Trophoblast cell (in vitro differentiated cells and primary cell): Measurements from ENCODE around the gene CLCN7.
A peak's percentile ranks its signal among the peaks of the same experiment; 100 is the strongest.

Experiments used
- DNase-seq, 2 donors: peaks; one replicate each; pipeline ENCODE4 v3.0.0-alpha.2; 2016
- H2AFZ ChIP-seq: 2 replicates; pipeline ENCODE4 v1.6.1; 2013; ENCODE audit warnings: low read length, moderate library complexity, mild to moderate bottlenecking; ENCODE audit not compliant: insufficient read depth, poor library complexity
- H2AK5ac ChIP-seq: 2 replicates; pipeline ENCODE4 v1.6.1; 2013; ENCODE audit warnings: mild to moderate bottlenecking, low read length
- H2BK120ac ChIP-seq: 2 replicates; pipeline ENCODE4 v1.6.1; 2013; ENCODE audit warnings: low read length, mild to moderate bottlenecking, moderate library complexity; ENCODE audit not compliant: insufficient read depth, poor library complexity
- H2BK12ac ChIP-seq: 2 replicates; pipeline ENCODE4 v1.6.1; 2013; ENCODE audit warnings: mild to moderate bottlenecking, low read length, moderate library complexity
- H2BK5ac ChIP-seq: 2 replicates; pipeline ENCODE4 v1.6.1; 2013; ENCODE audit warnings: low read length, low read depth, moderate library complexity, mild to moderate bottlenecking; ENCODE audit not compliant: poor library complexity
- H3K14ac ChIP-seq: 2 replicates; pipeline ENCODE4 v1.6.1; 2013; ENCODE audit warnings: mild to moderate bottlenecking, low read length
- H3K18ac ChIP-seq: 2 replicates; pipeline ENCODE4 v1.6.1; 2013; ENCODE audit warnings: mild to moderate bottlenecking, low read length
- H3K23ac ChIP-seq: 2 replicates; pipeline ENCODE4 v1.6.1; 2013; ENCODE audit warnings: low read length
- H3K27ac ChIP-seq: 2 replicates; pipeline ENCODE4 v1.5.1; 2013; ENCODE audit warnings: low read depth, mild to moderate bottlenecking, inconsistent platforms, low read length, moderate library complexity
- H3K27me3 ChIP-seq: 2 replicates; pipeline ENCODE4 v1.6.1; 2013; ENCODE audit warnings: inconsistent platforms, mild to moderate bottlenecking, low read length, moderate library complexity; ENCODE audit not compliant: insufficient read depth
- H3K36me3 ChIP-seq, 2 experiments: 1 replicate in 1 of 2; 2 replicates in 1 of 2; pipeline ENCODE4 v1.6.1; 2013; ENCODE audit warnings: low read length in 2 of 2, mild to moderate bottlenecking in 2 of 2, moderate library complexity in 1 of 2; ENCODE audit not compliant: insufficient read depth in 2 of 2, control insufficient read depth in 1 of 2
- H3K4ac ChIP-seq: 2 replicates; pipeline ENCODE4 v1.6.1; 2013; ENCODE audit warnings: low read depth, mild to moderate bottlenecking, low read length, moderate library complexity
- H3K4me1 ChIP-seq, 2 experiments: 1 replicate in 1 of 2; 2 replicates in 1 of 2; pipeline ENCODE4 v1.6.1; 2013; ENCODE audit warnings: low read length in 2 of 2, mild to moderate bottlenecking in 2 of 2, moderate library complexity in 1 of 2; ENCODE audit not compliant: insufficient read depth in 2 of 2, control insufficient read depth in 1 of 2
- H3K4me2 ChIP-seq: 2 replicates; pipeline ENCODE4 v1.6.1; 2013; ENCODE audit warnings: inconsistent platforms, mild to moderate bottlenecking, low read length, moderate library complexity
- H3K4me3 ChIP-seq: 2 replicates; pipeline ENCODE4 v1.5.1; 2013; ENCODE audit warnings: mild to moderate bottlenecking, low read depth, low read length, inconsistent platforms
- H3K79me1 ChIP-seq: one replicate; pipeline ENCODE4 v1.6.1; 2013; ENCODE audit warnings: low read length
- H3K79me2 ChIP-seq: 2 replicates; pipeline ENCODE4 v1.6.1; 2013; ENCODE audit warnings: low read length, mild to moderate bottlenecking; ENCODE audit not compliant: control insufficient read depth, insufficient read depth, poor library complexity
- H3K9ac ChIP-seq: 2 replicates; pipeline ENCODE4 v1.6.1; 2013; ENCODE audit warnings: mild to moderate bottlenecking, low read length
- H3K9me3 ChIP-seq: 2 replicates; pipeline ENCODE4 v1.6.1; 2013; ENCODE audit warnings: low read depth, mild to moderate bottlenecking, control low read depth, inconsistent platforms, low read length; ENCODE audit not compliant: insufficient read depth
- H4K12ac ChIP-seq: 2 replicates; pipeline ENCODE4 v1.6.1; 2013; ENCODE audit warnings: low read depth, mild to moderate bottlenecking, low read length, moderate library complexity
- H4K8ac ChIP-seq: 2 replicates; pipeline ENCODE4 v1.6.1; 2013; ENCODE audit warnings: low read depth, mild to moderate bottlenecking, low read length, moderate library complexity
- H4K91ac ChIP-seq: one replicate; pipeline ENCODE4 v1.6.1; 2013; ENCODE audit warnings: low read depth, mild to moderate bottlenecking, low read length, moderate library complexity
- WGBS: extraction: QIAGEN DNeasy Blood & Tissue Kit; methylation state at CpG from one replicate; pipeline ENCODE4 v1.1.7; 2013; ENCODE audit warnings: missing lambda C conversion rate; ENCODE audit not compliant: insufficient read length, insufficient coverage; ENCODE audit errors: extremely low coverage; 5-methylcytosine and 5-hydroxymethylcytosine counted together

Gene CLCN7

GRCh38 chr16:1496464-1496863, 21.6 kb upstream of the CLCN7 start:
- Histone ChIP-seq H4K8ac (no peak overlapping the region), H3K4me3 (no peak overlapping the region), H3K79me1 (peaks cover 10% of the 10 kb centered on the region), H2BK12ac (no peak overlapping the region), H3K36me3 (peaks cover 63 to 67% of the 10 kb centered on the region in 2 experiments), H2BK120ac (no peak overlapping the region), H2AK5ac (no peak overlapping the region), H4K91ac (no peak overlapping the region), H2BK5ac (no peak overlapping the region), H3K9me3 (peaks cover 3% of the 10 kb centered on the region), H3K9ac (no peak overlapping the region), H3K4ac (no peak overlapping the region), H3K27ac (no peak overlapping the region), H3K4me1 (peaks cover 10 to 13% of the 10 kb centered on the region in 2 experiments), H3K14ac (no peak overlapping the region), H2AFZ (no peak overlapping the region), H3K27me3 (no peaks in the 10 kb centered on the region), H3K79me2 (peaks cover 6% of the 10 kb centered on the region), H3K4me2 (no peak overlapping the region), H3K18ac (no peak overlapping the region), H4K12ac (peak overlapping the region; percentile 32), H3K23ac (no peak overlapping the region)
- no peak for DNase-seq
- no CpG with 5 or more reads among the region's 25 CpGs for WGBS

DNA sequence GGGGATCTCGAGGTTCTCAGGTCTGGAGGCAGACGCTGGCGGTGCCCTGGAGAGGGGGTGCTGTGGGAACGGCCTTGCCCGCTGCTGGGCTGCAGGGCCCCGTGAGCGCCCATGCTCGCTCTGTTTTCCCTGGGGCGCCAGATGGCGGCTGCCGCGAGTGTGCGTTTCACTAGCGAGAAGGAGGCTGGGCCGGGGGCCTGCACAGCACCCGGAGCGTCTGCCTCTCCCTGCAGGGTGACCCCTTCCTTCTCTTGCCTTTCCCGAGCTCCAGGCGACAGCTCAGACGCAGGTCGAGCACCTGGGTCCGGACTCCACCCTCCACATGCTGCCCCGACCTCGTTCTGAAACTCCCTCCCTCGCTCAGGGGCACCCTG, 21.0 kb upstream of the CLCN7 start:
- Histone ChIP-seq H2AFZ (no peak overlapping the region), H3K36me3 (peaks cover 57 to 61% of the 10 kb centered on the region in 2 experiments), H3K27me3 (no peaks in the 10 kb centered on the region), H2AK5ac (no peak overlapping the region), H3K4me1 (peaks cover 10 to 13% of the 10 kb centered on the region in 2 experiments), H2BK5ac (no peak overlapping the region), H3K9ac (no peak overlapping the region), H3K4me2 (no peak overlapping the region), H3K79me1 (peaks cover 10% of the 10 kb centered on the region), H3K23ac (no peak overlapping the region), H3K4ac (no peak overlapping the region), H3K18ac (peak overlapping the region; percentile 30), H3K27ac (no peak overlapping the region), H4K12ac (no peak overlapping the region), H3K79me2 (peaks cover 6% of the 10 kb centered on the region), H3K14ac (no peak overlapping the region), H2BK12ac (no peak overlapping the region), H3K9me3 (peaks cover 3% of the 10 kb centered on the region), H2BK120ac (no peak overlapping the region), H4K8ac (no peak overlapping the region), H4K91ac (no peak overlapping the region), H3K4me3 (no peak overlapping the region)
- no peak for DNase-seq
- no CpG with 5 or more reads among the region's 25 CpGs for WGBS

- no peak overlapping the region for H2AK5ac ChIP-seq
- H2AFZ ChIP-seq: no peak overlapping the region
- H3K18ac ChIP-seq: peak overlapping the region; percentile 30
- H3K36me3 ChIP-seq: peaks cover 52 to 56% of the 10 kb centered on the region in 2 experiments
- H3K79me1 ChIP-seq: peaks cover 10% of the 10 kb centered on the region
- H2BK12ac ChIP-seq: no peak overlapping the region
- H3K4me3 ChIP-seq: no peak overlapping the region
- H2BK5ac ChIP-seq: no peak overlapping the region
- no peak overlapping the region for H3K4me2 ChIP-seq
- no peak for DNase-seq
- no peak overlapping the region for H4K8ac ChIP-seq
- H3K79me2 ChIP-seq: peaks cover 6% of the 10 kb centered on the region
- no peaks in the 10 kb centered on the region for H3K27me3 ChIP-seq
- H3K27ac ChIP-seq: no peak overlapping the region
- H4K91ac ChIP-seq: no peak overlapping the region
- no peak overlapping the region for H2BK120ac ChIP-seq
- H3K9me3 ChIP-seq: peaks cover 2% of the 10 kb centered on the region
- H4K12ac ChIP-seq: no peak overlapping the region
- H3K4ac ChIP-seq: no peak overlapping the region
- no peak overlapping the region for H3K14ac ChIP-seq
- WGBS: no CpG with 5 or more reads among the region's 39 CpGs
- no peak overlapping the region for H3K23ac ChIP-seq
- H3K9ac ChIP-seq: no peak overlapping the region
- H3K4me1 ChIP-seq: peaks cover 10 to 13% of the 10 kb centered on the region in 2 experiments
Observed at GRCh38 chr16:1495211-1495888, 20.5 kb upstream of the CLCN7 start.

GRCh38 chr16:1494711-1495110, 19.9 kb upstream of the CLCN7 start:
- Histone ChIP-seq H3K27me3 (no peaks in the 10 kb centered on the region), H3K9me3 (no peaks in the 10 kb centered on the region), H3K4me3 (no peak overlapping the region)

More at GRCh38 chr16:1494711-1495110, 19.9 kb upstream of the CLCN7 start:
- H3K4ac ChIP-seq: no peak overlapping the region
- H2BK5ac ChIP-seq: no peak overlapping the region
- DNase-seq: no peak
- no CpG with 5 or more reads among the region's 13 CpGs for WGBS
- no peak overlapping the region for H2BK120ac ChIP-seq
- H3K79me1 ChIP-seq: peaks cover 10% of the 10 kb centered on the region
- no peak overlapping the region for H3K27ac ChIP-seq
- H3K18ac ChIP-seq: no peak overlapping the region
- no peak overlapping the region for H3K23ac ChIP-seq
- H3K79me2 ChIP-seq: peaks cover 6% of the 10 kb centered on the region
- H2BK12ac ChIP-seq: no peak overlapping the region
- peaks cover 10 to 13% of the 10 kb centered on the region in 2 experiments for H3K4me1 ChIP-seq
- no peak overlapping the region for H2AK5ac ChIP-seq
- no peak overlapping the region for H4K91ac ChIP-seq
- H2AFZ ChIP-seq: no peak overlapping the region
- H4K12ac ChIP-seq: no peak overlapping the region
- H3K9ac ChIP-seq: no peak overlapping the region
- H4K8ac ChIP-seq: no peak overlapping the region
- H3K4me2 ChIP-seq: no peak overlapping the region
- peaks cover 45 to 50% of the 10 kb centered on the region in 2 experiments for H3K36me3 ChIP-seq
- no peak overlapping the region for H3K14ac ChIP-seq
